ENCODE results near the gene COMP. TPM values are rescaled to one million over a fixed set of nuclear protein-coding genes. Genes with fewer than 3 reads are reported as not detected.
"Not testable (repeated sequence)": the region's sequence is repeated elsewhere in the genome, so short reads cannot be mapped to it uniquely, and the experiment has no call there.

Gene COMP
- 2.0 TPM for polyA plus RNA-seq (ENCODE audit: insufficient read length)

GRCh38 chr19:18790566-18791314, at the start of gene COMP:
Gene COMP (minus strand): TSS chr19:18791305. CDS start chr19:18791269, 36 bp downstream.
- DNase-seq = no peak

GRCh38 chr19:18840288-18841267, 49.5 kb upstream of the COMP start:
- no peak for DNase-seq

- no peak for DNase-seq
Observed at GRCh38 chr19:18839465-18840287, 48.6 kb upstream of the COMP start.

- DNase-seq = no peak
Observed at GRCh38 chr19:18834644-18834984, 43.5 kb upstream of the COMP start.

GRCh38 chr19:18833849-18834643, 42.9 kb upstream of the COMP start:
- DNase-seq = no peak

GRCh38 chr19:18833141-18833476, 42.0 kb upstream of the COMP start:
- no peak for DNase-seq

GRCh38 chr19:18832306-18833140, 41.4 kb upstream of the COMP start:
- no peak for DNase-seq

GRCh38 chr19:18831524-18832305, 40.6 kb upstream of the COMP start, which contains the start of gene UPF1:
Gene UPF1 (plus strand): TSS chr19:18831959. CDS start chr19:18832210, 251 bp downstream.
- DNase-seq = peak; percentile 98

GRCh38 chr19:18830488-18830887, 39.4 kb upstream of the COMP start:
- DNase-seq = no peak

- DNase-seq = no peak
Observed at GRCh38 chr19:18828786-18829185, 37.7 kb upstream of the COMP start.

GRCh38 chr19:18817574-18817973, 26.5 kb upstream of the COMP start:
- no peak for DNase-seq

- not testable (repeated sequence) for DNase-seq
Observed at GRCh38 chr19:18816645-18817044, 25.5 kb upstream of the COMP start.

- DNase-seq = no peak
Observed at GRCh38 chr19:18815673-18816072, 24.6 kb upstream of the COMP start.

- peak; percentile 74 for DNase-seq
Observed at GRCh38 chr19:18814063-18814462, 23.0 kb upstream of the COMP start.

GRCh38 chr19:18811638-18812037, 20.5 kb upstream of the COMP start:
- not testable (repeated sequence) for DNase-seq

- DNase-seq = peak; percentile 57
Observed at GRCh38 chr19:18809149-18809868, 18.2 kb upstream of the COMP start.

GRCh38 chr19:18807861-18808331, 16.8 kb upstream of the COMP start:
- peak; percentile 79 for DNase-seq

GRCh38 chr19:18804643-18805042, 13.5 kb upstream of the COMP start:
- DNase-seq = no peak

GRCh38 chr19:18804139-18804601, 13.1 kb upstream of the COMP start:
- DNase-seq = no peak
